PFSK-1 (cell line): ENCODE measurements around the gene ATP2A2.

Source experiments
- FOXP2 ChIP-seq: optimal IDR thresholded peaks from 2 replicates; pipeline ENCODE3; 2011; ENCODE audit warnings: borderline replicate concordance, control low read depth, inconsistent platforms; ENCODE audit not compliant: insufficient read depth; ENCODE audit errors: extremely low read length, extremely low read depth
- POLR2AphosphoS5 ChIP-seq: IDR thresholded peaks from 2 replicates; pipeline ENCODE4 v1.6.1; 2012; ENCODE audit warnings: low read depth, mild to moderate bottlenecking, control low read depth, low read length, moderate library complexity
- SIN3A ChIP-seq: IDR thresholded peaks from 2 replicates; pipeline ENCODE4 v1.6.1; 2012; ENCODE audit warnings: mild to moderate bottlenecking, low read length, moderate library complexity, borderline replicate concordance; ENCODE audit not compliant: insufficient read depth
- TAF1 ChIP-seq: IDR thresholded peaks from 2 replicates; pipeline ENCODE4 v1.6.1; 2012; ENCODE audit warnings: low read length, control low read depth, borderline replicate concordance; ENCODE audit not compliant: insufficient read depth
- TF ChIP-seq, protein P1 (sequence below), 2 experiments: IDR thresholded peaks; 2 replicates each; pipeline versions ENCODE4 v1.6.1 to v1.8.0; 2011 to 2012; ENCODE audit warnings: low read depth in 2 of 2, low read length in 2 of 2, control low read depth in 1 of 2, inconsistent platforms in 1 of 2, mild to moderate bottlenecking in 1 of 2, moderate library complexity in 1 of 2; ENCODE audit not compliant: insufficient read depth in 1 of 2

Gene ATP2A2

DNA sequence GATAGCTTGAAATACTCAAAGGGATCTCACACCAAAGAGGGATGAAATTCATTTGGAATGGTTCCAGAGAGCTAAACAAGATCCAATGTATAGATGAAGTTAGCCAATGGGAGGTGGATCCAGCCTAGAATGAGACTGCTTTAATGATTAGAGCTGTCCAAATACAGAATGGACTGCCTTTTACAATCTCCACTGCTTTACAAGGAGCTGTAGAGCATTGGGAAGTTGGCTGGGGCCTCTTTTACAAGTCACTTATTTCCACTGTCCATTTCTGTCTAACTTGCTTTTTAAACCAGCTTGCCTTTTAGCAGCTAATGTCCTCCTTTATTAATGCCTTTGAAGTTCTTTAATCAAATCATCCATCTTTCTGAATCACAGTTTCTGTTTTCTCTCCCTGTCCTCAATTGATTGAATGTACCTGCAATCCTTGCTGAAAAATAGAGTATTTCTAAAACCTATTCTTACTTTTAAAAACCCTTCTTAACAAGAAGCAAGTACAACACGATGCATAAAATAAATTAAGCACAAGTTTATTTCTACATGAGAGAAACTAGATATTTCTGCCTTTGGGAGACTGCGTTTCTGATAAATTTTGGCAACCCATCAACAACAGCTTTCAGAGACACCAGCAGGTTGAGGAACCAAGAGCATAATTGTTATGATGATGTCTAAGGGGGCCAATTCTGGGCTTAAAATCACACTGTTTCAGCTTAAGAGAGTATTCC lies 3.4 kb upstream of the ATP2A2 start:
- TF ChIP-seq SIN3A (no peak), FOXP2 (no peak), TAF1 (no peak), POLR2AphosphoS5 (no peak)
- TF ChIP-seq, protein P1, sequence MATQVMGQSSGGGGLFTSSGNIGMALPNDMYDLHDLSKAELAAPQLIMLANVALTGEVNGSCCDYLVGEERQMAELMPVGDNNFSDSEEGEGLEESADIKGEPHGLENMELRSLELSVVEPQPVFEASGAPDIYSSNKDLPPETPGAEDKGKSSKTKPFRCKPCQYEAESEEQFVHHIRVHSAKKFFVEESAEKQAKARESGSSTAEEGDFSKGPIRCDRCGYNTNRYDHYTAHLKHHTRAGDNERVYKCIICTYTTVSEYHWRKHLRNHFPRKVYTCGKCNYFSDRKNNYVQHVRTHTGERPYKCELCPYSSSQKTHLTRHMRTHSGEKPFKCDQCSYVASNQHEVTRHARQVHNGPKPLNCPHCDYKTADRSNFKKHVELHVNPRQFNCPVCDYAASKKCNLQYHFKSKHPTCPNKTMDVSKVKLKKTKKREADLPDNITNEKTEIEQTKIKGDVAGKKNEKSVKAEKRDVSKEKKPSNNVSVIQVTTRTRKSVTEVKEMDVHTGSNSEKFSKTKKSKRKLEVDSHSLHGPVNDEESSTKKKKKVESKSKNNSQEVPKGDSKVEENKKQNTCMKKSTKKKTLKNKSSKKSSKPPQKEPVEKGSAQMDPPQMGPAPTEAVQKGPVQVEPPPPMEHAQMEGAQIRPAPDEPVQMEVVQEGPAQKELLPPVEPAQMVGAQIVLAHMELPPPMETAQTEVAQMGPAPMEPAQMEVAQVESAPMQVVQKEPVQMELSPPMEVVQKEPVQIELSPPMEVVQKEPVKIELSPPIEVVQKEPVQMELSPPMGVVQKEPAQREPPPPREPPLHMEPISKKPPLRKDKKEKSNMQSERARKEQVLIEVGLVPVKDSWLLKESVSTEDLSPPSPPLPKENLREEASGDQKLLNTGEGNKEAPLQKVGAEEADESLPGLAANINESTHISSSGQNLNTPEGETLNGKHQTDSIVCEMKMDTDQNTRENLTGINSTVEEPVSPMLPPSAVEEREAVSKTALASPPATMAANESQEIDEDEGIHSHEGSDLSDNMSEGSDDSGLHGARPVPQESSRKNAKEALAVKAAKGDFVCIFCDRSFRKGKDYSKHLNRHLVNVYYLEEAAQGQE (IDR thresholded peaks at IDR 0.05; ENCODE audit: insufficient read depth in 1 of 2, low read depth in 2 of 2, low read length in 2 of 2), result no peak

DNA sequence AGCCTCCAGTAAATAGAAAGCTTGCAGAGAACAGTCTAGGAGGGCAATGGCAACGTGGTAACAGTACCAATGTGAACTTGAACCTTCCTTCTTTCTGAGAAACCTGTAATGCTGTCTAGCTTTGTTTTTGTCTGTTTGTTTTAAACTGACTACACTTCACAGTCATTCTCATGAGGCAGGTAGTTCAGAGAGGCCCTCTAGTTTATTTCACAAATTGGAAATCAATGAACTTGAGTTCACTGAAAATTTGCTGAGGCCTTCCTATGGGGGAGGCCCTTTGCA lies 2.9 kb upstream of the ATP2A2 start:
- TF ChIP-seq TAF1 (no peak), SIN3A (no peak), FOXP2 (no peak), POLR2AphosphoS5 (no peak)
- TF ChIP-seq, protein P1 (IDR thresholded peaks at IDR 0.05; ENCODE audit: insufficient read depth in 1 of 2, low read depth in 2 of 2, low read length in 2 of 2), result no peak

DNA sequence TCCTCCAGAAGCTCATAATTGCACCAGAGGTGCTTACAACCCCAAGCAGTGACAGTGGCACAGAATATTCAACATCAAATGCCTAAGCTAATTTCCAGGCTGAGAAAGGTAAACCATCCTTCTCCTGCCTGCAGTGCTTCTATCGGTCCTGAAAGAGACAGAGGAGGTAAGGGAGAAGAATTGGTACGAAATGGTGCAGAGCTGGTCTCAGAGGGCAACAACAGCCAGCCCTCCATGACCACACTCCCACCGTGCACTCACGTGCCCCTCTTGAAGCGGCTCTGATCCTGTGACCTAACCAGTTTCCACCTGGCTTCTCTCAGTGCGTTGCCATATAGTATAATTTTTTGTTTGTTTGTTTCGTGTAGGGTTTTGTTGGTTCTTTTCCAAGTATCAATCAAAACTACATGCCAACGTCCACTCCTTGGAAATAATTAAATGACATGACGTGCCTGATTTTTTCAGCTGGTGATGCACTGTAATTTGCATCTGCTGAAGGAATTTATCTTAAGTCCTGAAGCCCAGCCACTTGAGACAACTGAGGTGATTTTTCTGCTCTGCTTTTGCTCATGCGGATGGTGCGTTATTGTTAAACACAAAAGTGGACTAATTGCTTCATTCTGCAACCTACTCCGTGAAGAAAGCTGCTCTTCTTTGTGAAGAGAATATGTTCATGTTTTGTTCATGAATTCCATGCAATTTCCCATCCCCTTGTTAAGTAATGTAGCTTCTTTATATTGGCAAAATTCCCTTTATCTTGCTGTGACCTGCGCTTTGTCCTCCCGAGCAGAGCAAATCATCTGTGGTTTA lies 1.3 kb upstream of the ATP2A2 start:
- TF ChIP-seq FOXP2 (no peak), POLR2AphosphoS5 (no peak), SIN3A (no peak), TAF1 (no peak)
- TF ChIP-seq, protein P1 (IDR thresholded peaks at IDR 0.05; ENCODE audit: insufficient read depth in 1 of 2, low read depth in 2 of 2, low read length in 2 of 2), result no peak

- TF ChIP-seq TAF1 (no peak), POLR2AphosphoS5 (no peak), SIN3A (no peak), FOXP2 (no peak)
- TF ChIP-seq, protein P1 (IDR thresholded peaks at IDR 0.05; ENCODE audit: insufficient read depth in 1 of 2, low read depth in 2 of 2, low read length in 2 of 2), result no peak
Observed at GRCh38 chr12:110280392-110280778, 662 bp upstream of the ATP2A2 start.
